IMR-90 (cell line): Measurements from ENCODE around the gene EDARADD. TPM values are rescaled to one million over a fixed set of nuclear protein-coding genes. Genes with fewer than 3 reads are reported as not detected.

Source experiments
- ATAC-seq: fragments of 200-7000 bp; cut with Tn5 transposase; 2 replicates; pipeline ENCODE4 v1.9.1; 2020; ENCODE audit warnings: low read depth, mild to moderate bottlenecking, moderate library complexity
- Bru-seq: library from RNA; stranded (reverse); fragments of 400-500 nt; gene quantifications from one replicate; lab custom pipeline; 2021; lab: Mats Ljungman, UMichigan
- BruChase-seq, 2 experiments: library from RNA; stranded (reverse); fragments of 400-500 nt; gene quantifications; one replicate each; lab custom pipeline; 2021; lab: Mats Ljungman, UMichigan
- BruUV-seq: library from RNA; stranded (reverse); fragments of 400-500 nt; replicated peaks from 2 replicates; lab custom pipeline; 2021; lab: Mats Ljungman, UMichigan
- CTCF ChIA-PET: fragments of 300-600 bp; formaldehyde crosslinking; extraction: SDS; loops from one replicate; lab custom pipeline; 2021; ENCODE audit warnings: antibody characterized with exemption; lab: Yijun Ruan, JAX
- POLR2A ChIA-PET: fragments of 300-600 bp; sonication (Branson Sonifier 250); formaldehyde crosslinking; loops from one replicate; lab custom pipeline; 2022; ENCODE audit warnings: antibody characterized with exemption; ENCODE audit not compliant: unreplicated experiment; lab: Charles Lee
- DNase-seq: peaks from one replicate; pipeline ENCODE4 v3.0.0; 2013
- H2AFZ ChIP-seq: replicated peaks from 2 replicates; pipeline ENCODE3; 2013; ENCODE audit warnings: low read length, mild to moderate bottlenecking; ENCODE audit not compliant: poor library complexity
- H2AK5ac ChIP-seq: 2 replicates; pipeline ENCODE4 v1.6.1; 2013; ENCODE audit warnings: low read depth, low read length, inconsistent platforms
- H2AK9ac ChIP-seq: replicated peaks from 2 replicates; pipeline ENCODE3; 2013; ENCODE audit warnings: mild to moderate bottlenecking, low read depth, low read length, moderate library complexity; ENCODE audit not compliant: poor library complexity
- H2BK120ac ChIP-seq: 2 replicates; pipeline ENCODE4 v1.6.1; 2013; ENCODE audit warnings: low read depth, low read length, inconsistent platforms
- H2BK15ac ChIP-seq: 3 replicates; pipeline ENCODE4 v1.6.1; 2013; ENCODE audit warnings: low read depth, low read length, inconsistent platforms
- H2BK20ac ChIP-seq: 2 replicates; pipeline ENCODE4 v1.6.1; 2013; ENCODE audit warnings: low read depth, mild to moderate bottlenecking, inconsistent platforms, low read length, moderate library complexity
- H2BK5ac ChIP-seq: 2 replicates; pipeline ENCODE4 v1.6.1; 2013; ENCODE audit warnings: mild to moderate bottlenecking, low read depth, low read length, inconsistent platforms; ENCODE audit not compliant: poor library complexity, severe bottlenecking
- H3K14ac ChIP-seq: replicated peaks from 2 replicates; pipeline ENCODE4 v1.6.1; 2013; ENCODE audit warnings: low read depth, low read length, inconsistent platforms
- H3K18ac ChIP-seq: 2 replicates; pipeline ENCODE4 v1.6.1; 2013; ENCODE audit warnings: low read depth, low read length, control low read depth
- H3K23ac ChIP-seq: 2 replicates; pipeline ENCODE4 v1.6.1; 2013; ENCODE audit warnings: low read depth, low read length, inconsistent platforms
- H3K27ac ChIP-seq: 2 replicates; pipeline ENCODE4 v1.5.1; 2013; ENCODE audit warnings: mild to moderate bottlenecking, control low read depth, low read length; ENCODE audit not compliant: insufficient read depth
- H3K27me3 ChIP-seq: 2 replicates; pipeline ENCODE4 v1.6.1; 2013; ENCODE audit warnings: low read length; ENCODE audit not compliant: control insufficient read depth, insufficient read depth
- H3K36me3 ChIP-seq: 2 replicates; pipeline ENCODE4 v1.6.1; 2013; ENCODE audit warnings: low read length, mixed read lengths; ENCODE audit not compliant: control insufficient read depth, insufficient read depth
- H3K4ac ChIP-seq: 2 replicates; pipeline ENCODE4 v1.6.1; 2013; ENCODE audit warnings: low read depth, low read length, inconsistent platforms
- H3K4me1 ChIP-seq: 2 replicates; pipeline ENCODE4 v1.6.1; 2013; ENCODE audit warnings: low read length, mixed read lengths; ENCODE audit not compliant: control insufficient read depth, insufficient read depth
- H3K4me2 ChIP-seq: 2 replicates; pipeline ENCODE4 v1.6.1; 2013; ENCODE audit warnings: low read depth, mild to moderate bottlenecking, control low read depth, low read length, moderate library complexity
- H3K4me3 ChIP-seq: 2 replicates; pipeline ENCODE4 v1.5.1; 2013; ENCODE audit warnings: low read depth, mild to moderate bottlenecking, control low read depth, low read length, moderate library complexity; ENCODE audit not compliant: insufficient read depth
- H3K56ac ChIP-seq: 2 replicates; pipeline ENCODE4 v1.6.1; 2013; ENCODE audit warnings: low read length, inconsistent platforms; ENCODE audit not compliant: insufficient read depth; ENCODE audit errors: extremely low read depth
- H3K79me1 ChIP-seq, 2 experiments: 2 replicates each; pipeline ENCODE4 v1.6.1; 2013; ENCODE audit warnings: low read length in 2 of 2, inconsistent platforms in 1 of 2, low read depth in 1 of 2
- H3K9ac ChIP-seq: 2 replicates; pipeline ENCODE4 v1.6.1; 2013; ENCODE audit warnings: low read depth, low read length, control low read depth
- H3K9me1 ChIP-seq: 2 replicates; pipeline ENCODE4 v1.6.1; 2013; ENCODE audit warnings: low read length, inconsistent platforms; ENCODE audit not compliant: insufficient read depth
- H3K9me3 ChIP-seq: 2 replicates; pipeline ENCODE4 v1.6.1; 2013; ENCODE audit warnings: low read length; ENCODE audit not compliant: control insufficient read depth, insufficient read depth
- H4K20me1 ChIP-seq: 2 replicates; pipeline ENCODE4 v1.6.1; 2013; ENCODE audit warnings: low read length, inconsistent platforms; ENCODE audit not compliant: insufficient read depth
- H4K5ac ChIP-seq: 2 replicates; pipeline ENCODE4 v1.6.1; 2013; ENCODE audit warnings: mild to moderate bottlenecking, low read depth, low read length, control low read depth
- H4K8ac ChIP-seq, 2 experiments: 2 replicates each; pipeline ENCODE4 v1.6.1; 2013; ENCODE audit warnings: low read depth in 2 of 2, low read length in 2 of 2, control low read depth in 1 of 2, inconsistent platforms in 1 of 2
- H4K91ac ChIP-seq: 2 replicates; pipeline ENCODE4 v1.6.1; 2013; ENCODE audit warnings: low read depth, low read length, inconsistent platforms; ENCODE audit not compliant: insufficient read depth
- BHLHE40 ChIP-seq: fragments of 150-350 bp; IDR thresholded peaks from 2 replicates; pipeline ENCODE4 v1.6.1; 2016; ENCODE audit warnings: mild to moderate bottlenecking, low read depth, low read length
- WGBS, 2 experiments: methylation state at CpG; one replicate each; pipeline versions ENCODE4 v1.1.5 to v1.1.7; 2013; ENCODE audit warnings: missing lambda C conversion rate in 2 of 2; ENCODE audit not compliant: insufficient read length in 1 of 2; ENCODE audit errors: extremely low coverage in 2 of 2; 5-methylcytosine and 5-hydroxymethylcytosine counted together
- dilution Hi-C: fragments of 300-500 bp; cut with HindIII; formaldehyde crosslinking; loops from one replicate; pipeline ENCODE4 v1.14.3; 2018; ENCODE audit warnings: low sequenced_read_pairs; ENCODE audit not compliant: unreplicated experiment
- in situ Hi-C: fragments of 300-500 bp; cut with MboI; formaldehyde crosslinking; loops from 3 replicates; pipeline ENCODE4 v1.14.3; 2019; ENCODE audit warnings: low sequenced_read_pairs, inconsistent platforms, mixed read lengths
- intact Hi-C: fragments of 100-400 bp; cut with micrococcal nuclease; formaldehyde crosslinking; loops from 2 replicates; pipeline ENCODE4 v1.10.0; 2022
- long read RNA-seq: library from polyadenylated mRNA; unstranded; transcript quantifications from one replicate; pipeline ENCODE4 v2.0.0, GENCODE V29; 2021; ENCODE audit not compliant: unreplicated experiment
- polyA plus RNA-seq, 3 experiments: library from polyadenylated mRNA; depleted of rRNA; stranded (reverse); fragments of >200 nt; gene quantifications; 2 replicates each; pipeline ENCODE4 v1.2.3, GENCODE V29; 2012; ENCODE audit warnings: low replicate concordance in 1 of 3
- total RNA-seq: library from RNA; depleted of rRNA; stranded (reverse); fragments of >200 nt; gene quantifications from 2 replicates; pipeline ENCODE4 v1.2.3, GENCODE V29; 2012; rRNA removed

Gene EDARADD
- total RNA-seq: not detected in 2 replicates
- not detected in 2 replicates for polyA plus RNA-seq (2012; rRNA removed)
- not detected in 2 replicates for polyA plus RNA-seq (2012; cell fraction: cytosol; rRNA removed)
- polyA plus RNA-seq (2012; cell fraction: nucleus; rRNA removed; ENCODE audit: low replicate concordance): not detected in 2 replicates
- Bru-seq, nascent RNA: percentile 6 among the genes with signal in this experiment
- BruChase-seq, experiment 1, labeled RNA remaining after a 6-hour chase: percentile 13 among the genes with signal in this experiment
- BruChase-seq, experiment 2, labeled RNA remaining after a 2-hour chase: percentile 7 among the genes with signal in this experiment
- long read RNA-seq: 0 reads

GRCh38 chr1:236393681-236394481 lies at the start of gene EDARADD:
Gene EDARADD (plus strand): TSS chr1:236394286. CDS start chr1:236394445, 159 bp downstream.
- Histone ChIP-seq H3K56ac (no peak within 1 kb of the TSS), H2BK5ac (no peak within 1 kb of the TSS), H3K4ac (no peak within 1 kb of the TSS), H3K9me1 (no peaks in the 10 kb centered on the region), H3K36me3 (no peaks in the 10 kb centered on the region), H3K27ac (no peak within 1 kb of the TSS), H2AK9ac (no peak within 1 kb of the TSS), H2AK5ac (no peak within 1 kb of the TSS), H2BK20ac (no peak within 1 kb of the TSS), H4K8ac (no peak within 1 kb of the TSS), H2AFZ (peak within 1 kb of the TSS; percentile 84), H3K9me3 (no peaks in the 10 kb centered on the region), H3K14ac (no peak within 1 kb of the TSS), H2BK15ac (no peak within 1 kb of the TSS), H3K79me1 (no peaks in the 10 kb centered on the region), H3K27me3 (peaks cover 18% of the 10 kb centered on the region), H4K5ac (no peak within 1 kb of the TSS), H4K91ac (no peak within 1 kb of the TSS), H2BK120ac (no peak within 1 kb of the TSS), H3K9ac (no peak within 1 kb of the TSS), H3K23ac (no peak within 1 kb of the TSS), H3K4me1 (no peaks in the 10 kb centered on the region), H3K4me3 (peak within 1 kb of the TSS; percentile 29), H3K4me2 (peak within 1 kb of the TSS; percentile 55), H4K20me1 (no peaks in the 10 kb centered on the region), H3K18ac (no peak within 1 kb of the TSS)
- DNase-seq: no peak
- in situ Hi-C loops (no loop called here), dilution Hi-C loops (no loop called here), intact Hi-C loops (no loop called here)
- POLR2A ChIA-PET: no interaction called here
- ATAC-seq: no peak
- CTCF ChIA-PET: no interaction called here
- no peak for TF ChIP-seq BHLHE40
- 17% methylated on average over 1 of the region's 13 CpGs; no CpG with 5 or more reads in 1 of the 2 experiments for WGBS, 2 experiments
- BruUV-seq: no TSS peak
